OCI-LY1 (cell line): ENCODE measurements around the gene ATP6AP1.

Experiments used
- EZH2 ChIP-seq: fragments of 200-600 bp; sonication (generic), shearing (Covaris generic); IDR thresholded peaks from 2 replicates; pipeline ENCODE4 v1.8.0; 2017; ENCODE audit warnings: borderline replicate concordance, mixed run types, mild to moderate bottlenecking, antibody characterized with exemption, low read length, moderate library complexity, mixed read lengths
- TF ChIP-seq, protein P1 (sequence below): fragments of 200-600 bp; sonication (generic), shearing (Covaris generic); IDR thresholded peaks from 2 replicates; pipeline ENCODE4 v1.5.1; 2017; ENCODE audit warnings: mild to moderate bottlenecking, antibody characterized with exemption, low read length, moderate library complexity, mixed read lengths

GRCh38 chrX:154411981-154412340 is 16.5 kb upstream of the ATP6AP1 start:
- TF ChIP-seq, protein P1, sequence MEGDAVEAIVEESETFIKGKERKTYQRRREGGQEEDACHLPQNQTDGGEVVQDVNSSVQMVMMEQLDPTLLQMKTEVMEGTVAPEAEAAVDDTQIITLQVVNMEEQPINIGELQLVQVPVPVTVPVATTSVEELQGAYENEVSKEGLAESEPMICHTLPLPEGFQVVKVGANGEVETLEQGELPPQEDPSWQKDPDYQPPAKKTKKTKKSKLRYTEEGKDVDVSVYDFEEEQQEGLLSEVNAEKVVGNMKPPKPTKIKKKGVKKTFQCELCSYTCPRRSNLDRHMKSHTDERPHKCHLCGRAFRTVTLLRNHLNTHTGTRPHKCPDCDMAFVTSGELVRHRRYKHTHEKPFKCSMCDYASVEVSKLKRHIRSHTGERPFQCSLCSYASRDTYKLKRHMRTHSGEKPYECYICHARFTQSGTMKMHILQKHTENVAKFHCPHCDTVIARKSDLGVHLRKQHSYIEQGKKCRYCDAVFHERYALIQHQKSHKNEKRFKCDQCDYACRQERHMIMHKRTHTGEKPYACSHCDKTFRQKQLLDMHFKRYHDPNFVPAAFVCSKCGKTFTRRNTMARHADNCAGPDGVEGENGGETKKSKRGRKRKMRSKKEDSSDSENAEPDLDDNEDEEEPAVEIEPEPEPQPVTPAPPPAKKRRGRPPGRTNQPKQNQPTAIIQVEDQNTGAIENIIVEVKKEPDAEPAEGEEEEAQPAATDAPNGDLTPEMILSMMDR = no peak
- TF ChIP-seq EZH2 = no peak
